Effector CD8-positive, alpha-beta T cell (primary cell): Measurements from ENCODE around the gene GPAM.
"Not testable (repeated sequence)": the region's sequence is repeated elsewhere in the genome, so short reads cannot be mapped to it uniquely, and the experiment has no call there.

ENCODE experiments used
- DNase-seq: peaks from one replicate; lab custom pipeline; 2025; lab: John Stamatoyannopoulos, UW

Gene GPAM

DNA sequence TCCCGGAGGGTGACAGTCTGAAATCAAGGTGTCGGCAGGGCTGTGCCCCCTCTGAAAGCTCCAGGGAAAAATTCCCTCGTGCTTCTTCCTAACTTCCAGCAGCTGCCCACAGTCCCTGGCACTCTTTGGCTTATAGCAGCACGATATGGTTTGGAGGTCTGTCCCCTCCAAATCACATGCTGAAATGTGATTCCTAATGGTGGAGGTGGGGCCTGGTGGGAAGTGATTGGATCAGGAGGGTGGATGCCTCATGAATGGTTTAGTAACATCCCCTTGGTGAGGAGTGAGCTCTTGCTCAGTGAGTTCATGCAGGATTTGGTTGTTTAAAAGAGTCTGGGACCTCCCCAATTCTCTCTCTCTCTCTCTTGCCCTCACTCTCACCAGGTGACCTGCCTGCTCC is 51.1 kb downstream of the GPAM start:
- no peak for DNase-seq

- DNase-seq, result no peak
Observed at GRCh38 chr10:112131996-112132395, 51.6 kb downstream of the GPAM start.

DNA sequence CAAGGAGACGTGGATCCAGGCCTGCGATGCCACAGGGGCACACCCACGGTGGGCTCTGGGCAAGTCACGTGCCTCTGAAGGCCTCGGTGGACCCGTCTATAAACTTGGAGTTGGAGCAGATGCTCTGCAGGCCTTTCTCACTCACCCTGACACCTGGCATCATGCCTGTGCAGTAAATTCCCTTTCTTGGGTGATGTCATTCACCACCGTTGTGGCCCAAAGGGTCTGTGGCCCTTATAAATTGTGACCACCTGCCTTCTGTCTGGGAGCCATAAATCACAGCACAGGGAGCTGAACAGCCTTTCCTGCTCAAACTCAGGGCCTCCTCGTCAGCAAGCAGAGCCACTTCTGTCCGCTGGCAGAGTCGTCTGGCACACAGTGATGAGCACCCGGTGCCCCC is 52.2 kb downstream of the GPAM start:
- DNase-seq, result no peak

DNA sequence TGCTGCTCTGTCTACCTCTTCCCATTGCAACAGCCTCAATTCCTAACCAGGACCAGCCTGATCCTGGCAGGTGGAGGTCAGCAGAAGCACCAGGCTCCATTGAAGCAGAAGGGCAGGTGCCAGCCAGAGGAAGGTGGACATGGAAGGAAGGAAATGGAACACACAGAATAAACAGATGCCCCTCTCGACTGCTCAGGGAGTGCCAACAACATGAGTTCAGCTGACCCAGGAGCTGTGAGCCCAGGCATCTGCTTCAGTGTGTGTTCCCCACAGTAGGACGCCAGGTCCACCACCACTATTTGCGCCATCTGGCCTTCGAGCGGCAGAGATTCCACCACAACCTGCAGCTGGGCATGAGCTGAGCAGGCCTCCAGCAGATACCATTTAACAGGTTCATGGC is 56.7 kb downstream of the GPAM start:
- DNase-seq, result no peak

GRCh38 chr10:112126172-112126571 is 57.4 kb downstream of the GPAM start:
- DNase-seq, result no peak

GRCh38 chr10:112124866-112125265 is 58.7 kb downstream of the GPAM start:
- DNase-seq, result no peak

GRCh38 chr10:112122827-112123226 is 60.7 kb downstream of the GPAM start:
- DNase-seq, result no peak

- no peak for DNase-seq
Observed at GRCh38 chr10:112120491-112120890, 63.1 kb downstream of the GPAM start.

DNA sequence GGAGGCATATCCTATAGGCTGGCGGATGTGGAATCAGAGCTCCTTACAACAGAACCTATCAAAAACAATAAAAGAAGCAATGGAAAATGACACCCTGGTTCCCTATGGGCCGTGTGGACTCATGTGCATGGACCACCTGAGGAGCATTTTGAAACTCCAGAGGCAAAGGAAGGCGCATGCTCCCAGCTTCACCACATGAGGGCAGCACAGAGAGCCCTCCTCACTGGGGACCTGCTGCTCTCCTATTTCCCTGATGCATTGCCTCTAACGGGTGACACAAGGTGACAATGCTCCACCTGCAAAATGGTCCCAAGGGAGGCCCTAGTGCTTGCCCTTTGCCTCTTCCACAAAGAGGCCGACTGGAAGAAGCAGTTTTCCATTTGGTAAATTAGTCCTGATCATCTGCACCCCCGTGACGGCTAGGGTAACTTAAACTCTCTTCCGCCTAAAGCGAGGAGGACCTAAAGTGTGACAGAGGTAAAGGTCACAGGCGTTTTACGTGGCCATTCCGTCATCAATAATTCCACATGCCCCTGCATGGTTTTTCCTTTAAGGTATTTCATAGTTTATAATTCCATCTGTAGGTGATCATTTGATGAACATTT is 67.7 kb downstream of the GPAM start:
- peak; percentile 2 for DNase-seq

DNA sequence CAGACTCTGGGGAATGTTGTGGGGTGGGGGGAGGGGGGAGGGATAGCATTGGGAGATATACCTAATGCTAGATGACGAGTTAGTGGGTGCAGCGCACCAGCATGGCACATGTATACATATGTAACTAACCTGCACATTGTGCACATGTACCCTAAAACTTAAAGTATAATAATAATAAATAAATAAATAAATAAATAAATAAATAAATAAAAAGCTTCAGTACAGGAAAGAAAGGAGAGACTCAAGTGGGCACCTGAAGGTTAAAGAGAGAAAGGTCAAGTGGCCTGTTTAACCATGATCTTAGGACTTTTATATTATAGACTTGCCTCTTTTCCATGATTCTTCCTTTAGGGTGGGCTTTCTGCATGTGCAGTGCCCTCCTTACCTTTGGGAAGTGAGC is 73.8 kb downstream of the GPAM start:
- not testable (repeated sequence) for DNase-seq
